ENCODE data around the gene KCNJ6.

- TF ChIP-seq POLR2A (IDR thresholded peaks at IDR 0.05; ENCODE audit: borderline replicate concordance, extremely low read depth, insufficient read depth, insufficient read length), result no peak
- TF ChIP-seq CTCF (IDR thresholded peaks at IDR 0.05 in 2 of 3, conservative IDR thresholded peaks at IDR 0.05 in 1 of 3; ENCODE audit: borderline replicate concordance in 1 of 3, insufficient read depth in 1 of 3, low read depth in 2 of 3, low read length in 2 of 3), result no peak
- no peak for TF ChIP-seq EZH2 (IDR thresholded peaks at IDR 0.05)
- no peak for TF ChIP-seq ATF3 (IDR thresholded peaks at IDR 0.05)
- TF ChIP-seq EGR1 (IDR thresholded peaks at IDR 0.05; ENCODE audit: low read depth), result no peak
- no peak for TF ChIP-seq TCF7L2 (IDR thresholded peaks at IDR 0.05; ENCODE audit: borderline replicate concordance, extremely low read depth, insufficient read depth, insufficient read length)
- TF ChIP-seq ELF1 (IDR thresholded peaks at IDR 0.05; ENCODE audit: borderline replicate concordance, low read depth), result no peak
Measured at GRCh38 chr21:37769656-37770055, 146.6 kb downstream of the KCNJ6 start.

All from HCT116 (cell line).